GM21619 (cell line): ENCODE data around the gene PCCA.
"Not testable (repeated sequence)": the region's sequence is repeated elsewhere in the genome, so short reads cannot be mapped to it uniquely, and the experiment has no call there.

Experiments
- ATAC-seq: cut with Tn5 transposase; IDR thresholded peaks from one replicate; pipeline ENCODE4 v1.9.1; 2021; ENCODE audit not compliant: unreplicated experiment

Gene PCCA

DNA sequence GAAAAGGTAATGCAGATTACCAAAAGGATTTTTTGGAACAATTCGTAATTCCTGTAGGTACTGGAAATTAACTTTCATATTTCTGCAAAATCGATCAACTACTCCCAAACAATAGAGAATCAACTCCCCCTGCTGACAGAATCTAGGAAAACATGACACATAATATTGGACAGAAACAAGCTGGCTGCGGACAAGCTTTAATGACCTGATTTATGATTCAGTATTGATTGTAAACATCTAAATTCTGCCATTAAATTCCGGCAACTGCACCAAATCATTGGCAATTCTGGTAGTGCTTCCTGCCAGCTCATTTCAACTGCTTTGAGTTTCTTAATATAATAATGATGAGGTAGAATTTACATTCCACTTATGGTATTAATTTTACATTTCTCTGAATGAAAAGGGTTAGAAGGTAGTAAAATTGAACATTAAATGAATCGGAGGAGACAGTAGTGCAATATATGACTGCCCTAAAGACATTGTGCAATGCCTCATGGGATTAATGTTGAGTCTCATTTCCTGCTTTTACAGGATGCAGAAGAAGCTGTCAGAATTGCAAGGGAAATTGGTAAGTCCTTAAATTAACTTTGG, 146.5 kb downstream of the PCCA start:
- peak; percentile 54 for ATAC-seq

DNA sequence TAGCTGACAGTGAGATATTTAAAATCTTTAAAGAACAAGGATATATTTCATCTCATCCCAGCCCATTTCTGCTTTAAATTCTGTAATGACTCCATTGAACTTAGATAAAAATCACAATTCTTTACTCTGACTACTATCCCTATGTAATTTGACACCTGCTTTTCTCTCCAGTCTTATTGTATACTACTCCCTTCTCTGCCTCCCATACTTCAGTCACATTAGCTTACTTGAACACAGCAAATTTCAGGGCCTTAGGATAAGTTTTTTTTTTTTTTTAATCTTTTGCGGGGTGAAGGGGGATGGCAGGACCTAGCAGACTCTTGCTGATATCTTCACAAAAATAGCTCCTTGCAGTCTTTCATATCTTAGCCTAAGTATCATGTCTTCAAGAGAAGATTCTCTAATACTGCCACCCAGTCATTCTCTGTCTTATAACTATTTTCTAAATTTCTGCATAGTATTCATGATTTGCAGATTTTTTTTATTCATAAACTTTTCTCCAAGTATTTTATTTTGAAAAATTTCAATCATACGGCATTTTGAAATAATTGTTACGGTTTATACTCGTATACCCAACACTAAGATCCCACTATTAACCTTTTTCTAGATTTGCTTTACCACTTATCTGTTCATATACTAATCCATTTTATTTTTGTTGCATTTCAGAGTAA, 151.4 kb downstream of the PCCA start:
- no peak for ATAC-seq

DNA sequence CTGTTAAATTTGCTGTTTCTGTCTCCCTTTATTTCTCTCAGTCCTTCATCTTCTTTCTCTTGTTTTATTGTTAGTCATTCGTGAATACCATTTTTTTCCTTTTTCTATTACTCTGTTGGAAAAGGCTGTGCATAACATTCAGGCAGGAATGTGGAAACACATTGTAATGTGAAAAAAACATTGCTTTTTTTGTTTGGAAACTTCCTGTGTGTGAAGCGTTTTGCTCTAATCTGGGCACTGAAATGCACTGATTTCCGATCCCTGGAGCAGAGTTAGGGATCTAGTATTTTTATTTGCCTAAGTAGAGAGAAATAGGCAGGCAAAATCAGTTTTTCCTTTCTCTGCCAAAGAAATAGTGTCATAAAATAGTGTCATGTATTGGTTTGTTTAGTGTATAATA, 155.5 kb downstream of the PCCA start:
- ATAC-seq = no peak

DNA sequence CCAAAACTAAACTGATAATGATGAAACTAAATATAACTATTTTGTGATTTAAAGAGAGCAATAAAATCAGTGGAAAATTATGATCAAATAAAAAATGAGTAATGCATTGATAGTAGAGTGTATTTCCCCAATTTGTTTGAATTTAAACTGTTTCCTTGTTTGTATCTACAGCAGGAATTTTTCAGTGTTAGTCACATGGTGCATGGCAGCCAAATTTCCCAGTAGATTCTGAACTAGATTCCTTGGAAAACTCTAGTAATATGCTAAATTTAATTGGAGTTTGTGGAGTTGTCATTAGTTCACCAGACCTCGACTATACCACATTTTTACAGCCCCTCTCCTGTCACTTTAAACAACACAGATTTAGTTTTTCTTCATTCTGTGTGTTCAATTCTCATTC, 156.2 kb downstream of the PCCA start:
- ATAC-seq = no peak

DNA sequence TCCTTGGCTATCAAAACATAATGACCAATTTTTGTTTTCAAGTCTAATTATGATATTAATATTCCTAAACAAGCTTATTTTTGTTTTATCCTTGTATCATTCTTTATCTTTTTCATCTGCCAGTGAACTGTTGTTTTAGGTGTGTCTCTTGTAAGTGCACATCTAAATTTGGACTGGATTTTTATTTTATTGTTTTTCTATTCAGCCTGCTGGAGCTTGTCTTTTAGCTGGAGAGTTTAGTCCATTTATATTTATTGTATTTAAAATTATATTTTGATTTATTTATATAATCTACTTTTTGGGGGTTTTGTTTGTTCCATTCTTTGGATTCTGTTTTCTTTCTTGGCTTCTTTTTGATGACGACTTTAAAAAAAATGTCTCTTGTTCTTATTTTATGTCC, 159.0 kb downstream of the PCCA start:
- no peak for ATAC-seq

DNA sequence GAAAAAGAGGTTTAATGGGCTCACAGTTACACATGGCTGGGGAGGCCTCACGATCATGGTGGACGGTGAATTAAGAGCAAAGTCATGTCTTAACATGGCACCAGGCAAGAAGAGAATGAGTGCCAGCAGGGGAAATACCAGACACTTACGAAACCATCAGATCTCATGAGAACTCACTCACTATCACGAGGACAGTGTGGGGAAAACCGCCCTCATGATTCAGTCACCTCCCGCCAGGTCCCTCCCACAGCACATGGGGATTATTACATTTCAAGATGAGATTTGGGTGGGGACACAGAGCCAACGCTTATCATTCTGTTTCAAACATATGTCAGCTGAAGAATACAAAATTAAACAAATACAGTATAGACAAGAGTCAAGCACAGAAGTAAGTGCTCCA, 165.1 kb downstream of the PCCA start:
- no peak for ATAC-seq

DNA sequence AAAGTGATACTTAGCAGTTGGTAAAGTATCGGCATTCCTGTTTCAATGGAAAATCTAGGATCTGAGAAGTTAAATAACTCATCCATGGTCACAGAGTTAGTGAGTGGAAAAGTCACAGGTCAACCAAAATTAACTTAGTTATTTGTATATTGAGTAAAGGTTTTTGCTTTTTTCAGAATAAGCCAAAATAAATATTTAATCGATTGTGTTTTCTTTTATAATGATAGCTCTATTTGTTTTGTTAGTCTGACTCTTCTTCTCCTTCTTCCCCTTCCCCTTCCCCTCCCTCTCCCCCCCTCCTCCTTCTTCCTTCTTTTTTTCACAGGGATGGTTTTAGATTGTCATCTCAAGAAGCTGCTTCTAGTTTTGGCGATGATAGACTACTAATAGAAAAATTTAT, 173.5 kb downstream of the PCCA start:
- no peak for ATAC-seq

DNA sequence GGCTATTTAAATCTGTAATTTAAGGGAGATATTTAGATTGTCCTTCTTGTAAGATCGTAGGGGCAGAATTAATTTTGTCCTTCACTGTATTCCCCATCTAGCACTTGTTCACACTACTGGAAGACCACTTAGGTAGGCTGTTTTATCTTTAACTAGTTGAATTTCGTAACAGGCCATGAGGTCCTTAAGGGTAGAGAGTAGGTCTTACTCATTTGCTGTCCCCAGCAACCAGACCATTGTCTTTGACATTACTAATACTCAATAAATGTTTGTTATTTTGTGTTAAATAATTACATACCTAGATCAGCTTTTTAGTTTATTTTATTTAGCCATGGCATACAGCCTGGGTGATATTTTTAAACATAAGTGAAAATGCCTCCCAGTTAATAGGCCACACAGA, 177.1 kb downstream of the PCCA start:
- ATAC-seq = no peak

DNA sequence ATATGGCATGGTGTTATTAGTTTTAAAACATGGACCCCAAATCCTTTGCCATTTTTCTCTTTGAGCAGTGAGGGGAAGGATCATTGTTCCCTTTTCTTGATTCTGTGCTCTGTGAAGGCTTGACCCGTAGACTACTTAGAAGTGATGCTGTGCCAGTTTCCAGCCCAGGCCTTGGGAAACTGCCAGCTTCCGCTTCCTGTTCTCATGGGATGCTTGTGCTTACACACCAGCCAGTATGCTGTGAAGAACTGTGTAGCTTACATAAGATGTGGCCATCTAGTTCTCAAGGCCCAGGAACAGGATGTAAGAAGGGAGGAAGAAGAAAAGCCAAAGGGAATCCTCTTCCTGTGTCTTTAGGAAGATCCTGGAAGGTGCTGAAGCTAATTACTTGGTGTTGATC, 180.9 kb downstream of the PCCA start:
- no peak for ATAC-seq

DNA sequence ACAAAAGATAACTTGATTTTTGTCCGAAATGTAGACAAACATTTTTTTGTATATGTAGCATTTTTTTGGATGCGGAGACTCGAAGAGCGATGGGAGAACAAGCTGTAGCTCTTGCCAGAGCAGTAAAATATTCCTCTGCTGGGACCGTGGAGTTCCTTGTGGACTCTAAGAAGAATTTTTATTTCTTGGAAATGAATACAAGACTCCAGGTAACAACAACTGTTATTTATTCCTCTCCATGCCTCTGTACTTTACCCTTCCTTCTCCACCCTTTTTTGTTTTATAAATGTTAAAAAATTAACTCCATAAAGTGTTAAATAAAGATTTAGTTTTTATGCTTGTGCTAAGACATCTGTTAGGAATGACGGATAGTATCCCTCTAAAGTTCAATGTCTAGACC, 184.2 kb downstream of the PCCA start:
- ATAC-seq = no peak

DNA sequence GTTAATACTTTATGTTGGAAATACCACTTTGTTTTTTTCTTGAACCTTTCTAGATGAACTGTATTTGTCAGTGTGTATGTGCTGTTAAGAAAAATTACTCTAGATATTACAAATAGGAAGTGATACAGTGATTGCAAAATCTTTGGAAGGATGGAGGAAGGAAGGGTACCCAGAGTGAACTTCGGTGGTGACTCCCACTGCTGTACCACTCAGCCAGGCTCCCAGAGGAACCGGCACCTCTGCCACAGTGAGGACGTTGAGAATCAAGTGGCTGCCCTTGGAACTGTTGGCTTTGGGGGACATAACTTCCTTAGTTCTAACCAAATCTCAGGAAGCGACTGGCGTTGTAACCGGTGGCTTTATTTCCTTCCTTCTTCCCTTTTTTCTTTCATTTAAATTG, 184.7 kb downstream of the PCCA start:
- no peak for ATAC-seq

DNA sequence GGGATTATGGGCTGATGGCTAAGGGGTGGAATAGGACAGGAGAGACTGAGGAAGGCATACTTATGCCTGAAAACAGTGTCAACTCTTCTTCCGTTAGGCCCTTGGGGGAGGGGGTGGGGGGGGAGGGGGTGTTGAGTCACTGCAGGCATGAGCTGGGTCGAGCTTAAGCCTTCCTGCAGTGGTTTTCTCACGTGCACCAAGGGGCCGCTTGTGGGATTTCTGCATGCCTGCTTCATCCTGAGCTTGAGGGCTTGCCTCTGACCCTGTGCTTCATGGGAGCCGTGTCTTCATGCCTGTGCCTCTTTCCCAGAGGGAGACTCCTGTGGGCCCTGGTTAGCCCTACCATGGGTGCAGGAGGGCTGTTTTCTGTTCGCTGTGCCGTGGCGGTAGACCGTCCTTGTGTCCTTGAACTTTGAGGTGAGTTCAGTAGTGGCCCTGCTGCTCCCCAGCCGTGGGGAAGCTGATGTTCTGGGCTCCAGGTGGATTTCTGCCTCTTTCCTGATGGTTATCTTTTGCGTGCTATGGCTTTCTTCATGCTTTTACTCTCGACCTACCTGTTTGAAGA, 186.1 kb downstream of the PCCA start:
- no peak for ATAC-seq

DNA sequence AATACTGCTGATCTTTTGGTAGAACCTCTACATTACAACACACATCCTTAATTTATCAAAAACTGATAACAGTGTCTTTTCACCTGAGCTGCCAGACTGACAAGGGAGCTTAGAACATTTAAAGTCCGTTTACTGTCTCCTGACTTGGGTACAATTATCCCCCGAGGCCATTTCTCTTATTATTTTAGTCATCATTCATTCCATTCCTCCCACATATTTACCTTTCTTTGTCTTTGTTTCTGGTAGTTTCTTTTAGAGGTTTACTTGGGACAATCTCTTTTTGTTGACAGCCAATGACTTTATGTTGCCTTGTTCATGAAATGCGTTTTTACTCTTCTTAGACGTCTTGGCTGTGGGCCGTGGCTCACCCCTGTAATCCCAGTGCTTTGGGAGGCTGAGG, 186.9 kb downstream of the PCCA start:
- no peak for ATAC-seq

DNA sequence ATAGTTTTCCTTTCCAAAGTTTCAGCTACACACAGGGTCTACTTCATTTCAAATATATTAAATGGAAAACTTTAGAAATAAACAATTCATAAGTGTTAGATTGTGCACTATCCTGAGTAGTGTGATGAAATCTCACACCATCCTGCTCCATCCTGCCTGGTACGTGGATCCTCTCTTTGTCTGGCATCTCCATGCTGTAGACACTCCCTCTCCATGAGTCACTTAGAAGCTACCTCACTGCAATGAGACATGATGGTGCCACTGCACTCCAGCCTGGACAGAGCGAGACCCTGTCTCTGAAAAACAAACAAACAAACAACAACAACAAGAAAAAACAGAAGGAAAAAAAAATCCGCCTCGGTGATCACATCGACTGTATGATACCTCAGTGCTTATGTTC, 191.8 kb downstream of the PCCA start:
- ATAC-seq = no peak

DNA sequence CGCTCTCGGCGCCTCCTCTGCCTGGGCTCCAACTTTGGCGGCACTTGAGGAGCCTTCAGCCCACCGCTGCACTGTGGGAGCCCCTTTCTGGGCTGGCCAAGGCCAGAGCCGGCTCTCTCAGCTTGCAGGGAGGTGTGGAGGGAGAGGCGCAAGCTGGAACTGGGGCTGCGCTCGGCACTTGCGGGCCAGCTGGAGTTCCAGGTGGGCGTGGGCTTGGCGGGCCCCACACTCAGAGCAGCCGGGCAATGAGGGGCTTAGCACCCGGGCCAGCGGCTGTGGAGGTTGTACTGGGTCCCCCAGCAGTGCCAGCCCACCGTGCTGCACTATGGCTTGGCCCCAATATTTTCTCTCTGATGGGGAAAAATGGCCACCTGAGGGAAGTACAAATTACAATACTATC, 193.4 kb downstream of the PCCA start:
- ATAC-seq = not testable (repeated sequence)

DNA sequence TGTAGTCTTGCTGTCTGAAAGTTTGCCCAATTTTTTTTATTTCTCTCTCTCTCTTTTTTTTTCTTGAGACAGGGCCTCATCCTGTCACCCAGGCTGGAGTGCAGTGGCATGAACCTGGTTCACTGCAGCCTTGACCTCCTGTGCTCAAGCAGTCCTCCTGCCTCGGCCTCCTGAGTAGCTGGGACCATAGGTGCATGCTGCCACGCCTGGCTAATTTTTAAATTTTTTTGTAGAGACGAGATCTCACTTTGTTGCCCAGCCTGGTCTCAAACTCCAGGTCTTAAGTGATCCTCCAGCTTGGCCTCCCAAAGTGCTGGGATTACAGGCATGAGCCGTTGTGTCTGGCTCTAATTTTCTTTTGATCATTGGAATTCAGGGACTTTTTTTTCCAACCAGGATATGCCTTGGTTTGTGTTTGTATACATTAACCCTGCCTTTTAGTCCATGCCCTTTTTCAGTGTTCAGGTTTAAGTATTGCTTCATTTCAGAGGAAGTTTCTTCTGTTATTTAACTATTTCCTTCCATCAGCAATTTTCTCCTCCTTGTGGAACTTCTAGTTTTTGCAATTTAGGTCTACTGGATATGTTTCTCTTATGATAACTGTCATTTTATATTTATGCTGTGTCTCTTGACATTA, 201.4 kb downstream of the PCCA start:
- ATAC-seq = no peak

DNA sequence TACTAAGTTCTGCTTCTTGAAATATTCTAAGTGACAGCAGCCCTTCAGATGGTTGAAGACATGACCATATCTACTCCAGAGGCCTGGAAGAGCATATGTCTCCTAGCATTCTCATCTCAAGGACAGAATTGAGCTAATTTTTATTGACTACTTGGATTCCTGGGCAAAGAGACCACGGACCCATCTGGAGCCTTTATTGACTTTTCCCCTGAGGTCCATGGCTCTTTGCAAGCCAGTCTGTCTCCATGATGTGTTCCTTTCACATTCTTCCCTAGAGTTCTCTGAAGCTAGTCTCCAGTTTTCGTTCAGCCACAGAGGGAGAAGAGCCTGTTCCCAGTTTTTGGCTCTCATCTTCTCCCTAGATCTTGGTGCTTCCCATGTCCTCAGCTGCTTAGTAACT, 202.7 kb downstream of the PCCA start:
- ATAC-seq = no peak

DNA sequence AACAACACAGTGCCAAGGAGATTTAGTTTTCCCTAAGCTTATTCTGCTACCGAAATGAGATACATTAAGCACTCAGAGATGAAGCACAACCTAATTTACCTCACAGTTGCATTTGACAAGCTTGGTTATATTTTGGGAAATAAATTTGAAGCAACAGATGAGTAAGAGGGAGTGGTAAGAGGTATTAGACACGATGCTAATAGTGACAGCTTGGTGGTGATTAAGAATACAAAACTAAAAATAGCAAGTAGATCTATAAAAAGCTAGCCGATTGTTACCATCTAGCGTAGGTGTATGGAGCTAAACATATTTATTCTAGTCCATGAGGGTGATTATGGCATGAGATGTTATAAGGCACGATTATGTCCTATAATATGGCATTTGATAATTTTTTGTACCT, 208.5 kb downstream of the PCCA start:
- no peak for ATAC-seq

DNA sequence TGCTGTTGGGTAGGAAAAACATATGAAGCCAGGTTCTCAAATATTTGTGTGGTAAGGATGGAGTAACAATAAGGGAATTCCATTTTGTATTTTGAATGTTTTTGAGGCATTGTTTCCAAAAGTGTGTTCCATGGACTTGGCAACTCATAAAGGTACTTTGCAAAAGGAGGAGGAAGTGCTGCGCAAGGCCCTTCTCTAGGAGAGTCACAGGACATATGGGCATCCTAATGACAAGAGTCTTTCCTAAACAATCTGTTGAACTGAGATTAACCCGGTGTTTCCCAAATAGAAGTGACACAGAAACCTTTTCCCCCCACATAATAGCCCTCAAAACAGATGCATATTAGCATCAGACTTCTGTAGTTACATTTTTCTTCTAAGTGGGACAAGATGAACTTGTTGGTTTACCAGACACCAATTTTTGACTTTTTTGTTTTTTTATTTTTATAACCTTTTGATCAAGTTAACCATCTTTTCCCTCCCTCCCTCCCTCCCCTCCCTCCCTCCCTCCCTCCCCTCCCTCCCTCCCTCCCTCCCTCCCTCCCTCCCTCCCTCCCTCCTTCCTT, 209.3 kb downstream of the PCCA start:
- ATAC-seq = no peak

DNA sequence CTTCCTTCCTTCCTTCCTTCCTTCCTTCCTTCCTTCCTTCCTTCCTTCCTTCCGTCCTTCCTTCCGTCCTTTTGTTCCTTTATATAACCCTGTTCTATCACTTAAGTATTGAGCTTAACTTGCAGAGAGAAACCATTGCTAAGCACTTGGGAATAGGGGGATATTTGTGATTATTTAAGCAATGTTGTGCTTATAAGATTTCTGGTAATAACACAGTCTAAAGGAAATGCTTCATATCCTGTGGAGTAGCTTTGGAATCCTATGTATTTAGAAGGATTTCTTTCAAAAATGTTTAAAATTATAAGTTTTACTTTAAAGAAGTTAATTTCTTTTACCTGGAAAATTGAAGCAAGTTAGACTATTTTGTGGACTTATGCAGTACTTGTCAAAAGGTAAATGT, 209.8 kb downstream of the PCCA start:
- no peak for ATAC-seq

DNA sequence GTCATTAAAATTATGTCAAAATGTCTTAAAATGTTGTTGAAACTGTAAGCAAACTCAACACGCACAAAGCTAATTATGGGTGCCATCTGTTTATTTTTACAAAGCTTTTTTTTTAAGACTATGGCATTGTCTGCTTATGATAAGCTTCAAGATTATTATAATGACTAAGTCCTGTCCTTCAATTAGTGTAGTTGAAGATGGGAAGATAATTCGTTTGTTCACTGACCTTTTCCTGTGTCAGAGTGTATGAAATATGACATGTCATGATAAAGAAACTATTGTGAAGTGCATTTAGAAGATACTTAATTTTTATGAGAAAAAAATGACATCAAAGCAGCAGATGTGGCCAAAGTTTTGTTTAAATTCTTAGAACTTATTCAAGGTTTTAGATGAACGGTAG, 211.3 kb downstream of the PCCA start:
- no peak for ATAC-seq

DNA sequence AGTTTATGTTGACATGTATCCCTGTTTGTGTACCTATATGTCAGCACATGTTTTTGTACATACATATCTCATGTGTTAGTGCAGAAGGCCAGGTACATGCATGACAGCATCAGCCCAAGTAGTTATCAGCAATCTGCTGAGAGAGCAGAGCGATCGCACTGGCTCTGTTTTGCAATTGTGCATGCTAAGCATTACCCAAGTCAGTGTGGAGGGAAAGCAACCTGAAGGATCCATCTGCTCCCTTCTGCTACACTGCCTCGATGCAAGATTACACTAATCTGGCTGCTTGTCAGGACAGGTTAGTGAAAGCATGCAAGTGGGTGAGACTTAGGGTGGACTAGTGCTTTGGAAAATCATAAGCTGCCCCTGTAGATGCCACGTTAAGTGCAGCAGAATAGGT, 211.8 kb downstream of the PCCA start:
- no peak for ATAC-seq
